Measurements from ENCODE around the gene PLTP. TPM values are rescaled to one million over a fixed set of nuclear protein-coding genes. Genes with fewer than 3 reads are reported as not detected.
A peak's percentile ranks its signal among the peaks of the same experiment; 100 is the strongest.

Gene PLTP
- total and polyA plus RNA-seq, 2 experiments from 2014 or later: 22.6 to 25.7 TPM

- no peaks in the 10 kb centered on the region for H3K9me3 ChIP-seq (ENCODE audit: low read depth)
- WGBS, 2 experiments (ENCODE audit: low coverage in 1 of 2, low lambda C conversion rate in 2 of 2, missing lambda C conversion rate in 2 of 2): 74 to 75% methylated on average over 15 of the region's 15 CpGs
- H3K36me3 ChIP-seq (ENCODE audit: low read depth): peaks cover 20% of the 10 kb centered on the region; the same call in 1 of the 2 replicates
- no peak for TF ChIP-seq EZH2phosphoT487 (IDR thresholded peaks at IDR 0.05; ENCODE audit: insufficient read depth, low read depth)
- no peak for TF ChIP-seq EZH2 (IDR thresholded peaks at IDR 0.05; ENCODE audit: insufficient read depth, poor library complexity, severe bottlenecking)
- peaks cover 27% of the 10 kb centered on the region; the same call in 1 of the 2 replicates for H3F3A ChIP-seq (ENCODE audit: insufficient read depth)
- H3K79me2 ChIP-seq (ENCODE audit: insufficient read depth): no peaks in the 10 kb centered on the region
- no peak overlapping the region for H3K4me2 ChIP-seq (ENCODE audit: unreplicated experiment)
- H3K27ac ChIP-seq: peak overlapping the region; percentile 56
- no peaks in the 10 kb centered on the region for H3K9me2 ChIP-seq (ENCODE audit: insufficient read depth)
- peaks cover 13% of the 10 kb centered on the region; the same call in 1 of the 2 replicates for H3K4me1 ChIP-seq (ENCODE audit: insufficient read depth)
- no peaks in the 10 kb centered on the region for H3K27me3 ChIP-seq (replicated peaks; ENCODE audit: insufficient read depth)
- H3K9ac ChIP-seq: peak overlapping the region; percentile 42
- no peaks in the 10 kb centered on the region for H4K20me1 ChIP-seq (ENCODE audit: insufficient read depth)
- H2AFZ ChIP-seq: no peak overlapping the region
- DNase-seq: peak; percentile 85
- H3K4me3 ChIP-seq: no peak overlapping the region
- in situ Hi-C loops (cut with MboI): no loop called here
Observed at GRCh38 chr20:45944151-45944964, 32.4 kb upstream of the PLTP start.

- Histone ChIP-seq H3F3A (ENCODE audit: insufficient read depth) (peaks cover 27% of the 10 kb centered on the region; the same call in 1 of the 2 replicates), H3K27ac (peak overlapping the region; percentile 56), H3K4me3 (no peak overlapping the region), H3K9me3 (ENCODE audit: low read depth) (no peaks in the 10 kb centered on the region), H3K9ac (no peak overlapping the region), H3K36me3 (ENCODE audit: low read depth) (peaks cover 20% of the 10 kb centered on the region; the same call in 1 of the 2 replicates), H3K27me3 (replicated peaks; ENCODE audit: insufficient read depth) (no peaks in the 10 kb centered on the region), H3K9me2 (ENCODE audit: insufficient read depth) (no peaks in the 10 kb centered on the region), H3K4me1 (ENCODE audit: insufficient read depth) (peaks cover 13% of the 10 kb centered on the region; the same call in 1 of the 2 replicates), H3K4me2 (ENCODE audit: unreplicated experiment) (no peak overlapping the region), H3K79me2 (ENCODE audit: insufficient read depth) (peaks cover under 1% of the 10 kb centered on the region; the same call in 1 of the 2 replicates), H4K20me1 (ENCODE audit: insufficient read depth) (no peaks in the 10 kb centered on the region), H2AFZ (no peak overlapping the region)
- TF ChIP-seq EZH2 (IDR thresholded peaks at IDR 0.05; ENCODE audit: insufficient read depth, poor library complexity, severe bottlenecking): no peak
- TF ChIP-seq EZH2phosphoT487 (IDR thresholded peaks at IDR 0.05; ENCODE audit: insufficient read depth, low read depth): no peak
- DNase-seq: no peak
- 91 to 94% methylated on average over 6 of the region's 6 CpGs for WGBS, 2 experiments (ENCODE audit: low coverage in 1 of 2, low lambda C conversion rate in 2 of 2, missing lambda C conversion rate in 2 of 2)
- in situ Hi-C loops (cut with MboI): no loop called here
Observed at GRCh38 chr20:45943613-45944012, 31.7 kb upstream of the PLTP start.

DNA sequence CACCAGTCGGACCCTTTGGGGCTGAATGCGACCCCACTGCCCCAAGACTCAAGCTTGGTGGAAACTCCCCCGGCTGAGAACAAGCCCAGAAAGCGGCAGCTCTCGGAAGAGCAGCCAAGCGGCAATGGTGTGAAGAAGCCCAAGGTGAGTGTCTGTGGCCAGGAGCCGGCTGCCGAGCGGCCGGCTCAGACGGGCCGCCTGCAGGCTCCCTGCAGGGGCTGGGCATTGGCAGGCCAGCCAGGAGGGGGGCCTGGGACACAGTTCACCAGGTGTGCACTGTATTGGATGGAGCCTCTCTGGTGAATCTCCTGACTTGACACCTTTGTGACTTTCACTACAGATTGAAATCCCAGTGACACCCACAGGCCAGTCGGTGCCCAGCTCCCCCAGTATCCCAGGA is 28.5 kb upstream of the PLTP start:
- H3F3A ChIP-seq (ENCODE audit: insufficient read depth): peaks cover 28% of the 10 kb centered on the region; the same call in 1 of the 2 replicates
- TF ChIP-seq EZH2 (IDR thresholded peaks at IDR 0.05; ENCODE audit: insufficient read depth, poor library complexity, severe bottlenecking) (no peak), EZH2phosphoT487 (IDR thresholded peaks at IDR 0.05; ENCODE audit: insufficient read depth, low read depth) (no peak)
- H3K36me3 ChIP-seq (ENCODE audit: low read depth): peaks cover 24% of the 10 kb centered on the region; the same call in 1 of the 2 replicates
- H3K4me3 ChIP-seq: no peak overlapping the region
- peaks cover 12% of the 10 kb centered on the region; the same call in 1 of the 2 replicates for H3K4me1 ChIP-seq (ENCODE audit: insufficient read depth)
- peaks cover 24% of the 10 kb centered on the region for H3K79me2 ChIP-seq (ENCODE audit: insufficient read depth)
- DNase-seq: no peak
- WGBS, 2 experiments (ENCODE audit: low coverage in 1 of 2, low lambda C conversion rate in 2 of 2, missing lambda C conversion rate in 2 of 2): 90 to 95% methylated on average over 13 of the region's 13 CpGs
- no peak overlapping the region for H3K27ac ChIP-seq
- H2AFZ ChIP-seq: no peak overlapping the region
- no peaks in the 10 kb centered on the region for H3K9me3 ChIP-seq (ENCODE audit: low read depth)
- H4K20me1 ChIP-seq (ENCODE audit: insufficient read depth): no peaks in the 10 kb centered on the region
- H3K27me3 ChIP-seq (replicated peaks; ENCODE audit: insufficient read depth): no peaks in the 10 kb centered on the region
- in situ Hi-C loops (cut with MboI): no loop called here
- no peaks in the 10 kb centered on the region for H3K9me2 ChIP-seq (ENCODE audit: insufficient read depth)
- H3K4me2 ChIP-seq (ENCODE audit: unreplicated experiment): no peak overlapping the region
- no peak overlapping the region for H3K9ac ChIP-seq

GRCh38 chr20:45940053-45940452 is 28.1 kb upstream of the PLTP start:
- Histone ChIP-seq H3K79me2 (ENCODE audit: insufficient read depth) (peaks cover 24% of the 10 kb centered on the region), H3K36me3 (ENCODE audit: low read depth) (peaks cover 20% of the 10 kb centered on the region; the same call in 1 of the 2 replicates), H3F3A (ENCODE audit: insufficient read depth) (peaks cover 29% of the 10 kb centered on the region; the same call in 1 of the 2 replicates), H3K4me2 (ENCODE audit: unreplicated experiment) (no peak overlapping the region), H3K9ac (no peak overlapping the region), H3K9me2 (ENCODE audit: insufficient read depth) (no peaks in the 10 kb centered on the region), H3K27me3 (replicated peaks; ENCODE audit: insufficient read depth) (no peaks in the 10 kb centered on the region), H2AFZ (no peak overlapping the region), H3K27ac (no peak overlapping the region), H3K4me3 (no peak overlapping the region), H3K9me3 (ENCODE audit: low read depth) (no peaks in the 10 kb centered on the region), H3K4me1 (ENCODE audit: insufficient read depth) (peaks cover 12% of the 10 kb centered on the region; the same call in 1 of the 2 replicates), H4K20me1 (ENCODE audit: insufficient read depth) (no peaks in the 10 kb centered on the region)
- DNase-seq: no peak
- WGBS, 2 experiments (ENCODE audit: low coverage in 1 of 2, low lambda C conversion rate in 2 of 2, missing lambda C conversion rate in 2 of 2): 80 to 91% methylated on average over 3 of the region's 3 CpGs
- in situ Hi-C loops (cut with MboI): no loop called here
- TF ChIP-seq EZH2 (IDR thresholded peaks at IDR 0.05; ENCODE audit: insufficient read depth, poor library complexity, severe bottlenecking) (no peak), EZH2phosphoT487 (IDR thresholded peaks at IDR 0.05; ENCODE audit: insufficient read depth, low read depth) (no peak)

Data from GM23248 (cell line).